H1 (cell line): Measurements from ENCODE around the gene TMEM63A. TPM values are rescaled to one million over a fixed set of nuclear protein-coding genes. Genes with fewer than 3 reads are reported as not detected.

Experiments
- CTCF ChIA-PET: fragments of 300-600 bp; sonication (Branson Sonifier 250); formaldehyde crosslinking; loops from one replicate; lab custom pipeline; 2021; ENCODE audit not compliant: partially characterized antibody; lab: Charles Lee
- POLR2A ChIA-PET: fragments of 300-600 bp; sonication (Branson Sonifier 250); formaldehyde crosslinking; loops from one replicate; lab custom pipeline; 2021; ENCODE audit warnings: inconsistent platforms; ENCODE audit not compliant: partially characterized antibody; lab: Charles Lee
- DNase-seq, 2 experiments: peaks; one replicate each; pipeline versions ENCODE4 v3.0.0 to v3.0.0-alpha.2; 2010 to 2022; ENCODE audit warnings: low spot score in 2 of 2, low read depth in 1 of 2, mixed read lengths in 1 of 2
- FAIRE-seq: peaks from 2 replicates; lab custom pipeline; 2011; peaks lifted over from hg19 to GRCh38; lab: Jason Lieb, UNC
- H2AFZ ChIP-seq: 2 replicates; pipeline ENCODE4 v1.8.1; 2012; ENCODE audit warnings: low read length, inconsistent platforms
- H2AK5ac ChIP-seq: 2 replicates; pipeline ENCODE4 v1.6.1; 2013; ENCODE audit warnings: low read depth, low read length
- H2BK120ac ChIP-seq: replicated peaks from 2 replicates; pipeline ENCODE3; 2013; ENCODE audit warnings: low read depth, low read length, inconsistent platforms
- H2BK12ac ChIP-seq: 2 replicates; pipeline ENCODE4 v1.6.1; 2013; ENCODE audit warnings: low read depth, low read length
- H2BK15ac ChIP-seq: 2 replicates; pipeline ENCODE4 v1.6.1; 2013; ENCODE audit warnings: low read length
- H2BK20ac ChIP-seq: 2 replicates; pipeline ENCODE4 v1.6.1; 2013; ENCODE audit warnings: low read length
- H2BK5ac ChIP-seq: 2 replicates; pipeline ENCODE4 v1.6.1; 2013; ENCODE audit warnings: low read depth, low read length
- H3K14ac ChIP-seq: 2 replicates; pipeline ENCODE4 v1.6.1; 2013; ENCODE audit warnings: inconsistent platforms; ENCODE audit not compliant: insufficient read length
- H3K18ac ChIP-seq: 2 replicates; pipeline ENCODE4 v1.6.1; 2013; ENCODE audit warnings: low read length; ENCODE audit errors: extremely low read depth
- H3K23ac ChIP-seq: 2 replicates; pipeline ENCODE4 v1.6.1; 2013; ENCODE audit warnings: inconsistent platforms; ENCODE audit not compliant: insufficient read length
- H3K23me2 ChIP-seq: 2 replicates; pipeline ENCODE4 v1.6.1; 2013; ENCODE audit warnings: low read depth, low read length
- H3K27ac ChIP-seq: 2 replicates; pipeline ENCODE4 v1.6.1; 2011; ENCODE audit warnings: low read depth, low read length, inconsistent platforms
- H3K27me3 ChIP-seq, 4 experiments: replicated peaks in 1 of 4; 1 replicate in 1 of 4; 2 replicates in 3 of 4; pipeline versions ENCODE4 v1.6.1 to v1.8.1; 2011 to 2013; ENCODE audit warnings: low read length in 3 of 4, mild to moderate bottlenecking in 3 of 4, inconsistent platforms in 2 of 4, mixed read lengths in 2 of 4, moderate library complexity in 1 of 4; ENCODE audit not compliant: control insufficient read depth in 3 of 4, insufficient read depth in 3 of 4; ENCODE audit errors: extremely low read depth in 1 of 4
- H3K36me3 ChIP-seq, 4 experiments: 2 replicates each; pipeline versions ENCODE4 v1.6.1 to v1.8.1; 2011 to 2013; ENCODE audit warnings: mild to moderate bottlenecking in 4 of 4, low read length in 3 of 4, moderate library complexity in 2 of 4, control low read depth in 1 of 4, inconsistent platforms in 1 of 4; ENCODE audit not compliant: insufficient read depth in 4 of 4, control insufficient read depth in 2 of 4
- H3K4ac ChIP-seq: replicated peaks from 2 replicates; pipeline ENCODE3; 2013; ENCODE audit warnings: low read length, low read depth, mixed read lengths, inconsistent platforms; ENCODE audit not compliant: insufficient read length
- H3K4me1 ChIP-seq, 4 experiments: replicated peaks in 1 of 4; 1 replicate in 1 of 4; 2 replicates in 3 of 4; pipeline versions ENCODE4 v1.6.1 to v1.8.1; 2011 to 2013; ENCODE audit warnings: low read length in 3 of 4, inconsistent platforms in 2 of 4, mixed read lengths in 1 of 4; ENCODE audit not compliant: insufficient read depth in 4 of 4, control insufficient read depth in 3 of 4
- H3K4me2 ChIP-seq, 2 experiments: 2 replicates each; pipeline versions ENCODE4 v1.6.1 to v1.8.1; 2011 to 2013; ENCODE audit warnings: low read depth in 2 of 2, low read length in 2 of 2, control low read depth in 1 of 2, inconsistent platforms in 1 of 2, mild to moderate bottlenecking in 1 of 2; ENCODE audit not compliant: insufficient read depth in 1 of 2
- H3K4me3 ChIP-seq, 4 experiments: fragments of 200-600, 300-600 bp in 1 of 4; sonication (generic), shearing (Covaris generic), sonication (Bioruptor Twin) in 1 of 4; 2 replicates each; pipeline versions ENCODE4 v1.5.1 to v1.8.1; 2011 to 2016; ENCODE audit warnings: low read length in 4 of 4, low read depth in 3 of 4, control low read depth in 2 of 4, inconsistent platforms in 2 of 4, mild to moderate bottlenecking in 2 of 4, mixed read lengths in 1 of 4, moderate library complexity in 1 of 4; ENCODE audit not compliant: insufficient read depth in 2 of 4; ENCODE audit errors: extremely low read depth in 1 of 4
- H3K56ac ChIP-seq: replicated peaks from 2 replicates; pipeline ENCODE3; 2013; ENCODE audit warnings: low read depth, mild to moderate bottlenecking, mixed read lengths, low read length, inconsistent platforms; ENCODE audit not compliant: insufficient read length
- H3K79me1 ChIP-seq: 2 replicates; pipeline ENCODE4 v1.6.1; 2013; ENCODE audit warnings: low read depth, low read length, control low read depth
- H3K79me2 ChIP-seq, 2 experiments: 2 replicates each; pipeline versions ENCODE4 v1.6.1 to v1.8.1; 2012 to 2013; ENCODE audit warnings: low read length in 2 of 2, mild to moderate bottlenecking in 2 of 2, inconsistent platforms in 1 of 2; ENCODE audit not compliant: insufficient read depth in 2 of 2, control insufficient read depth in 1 of 2
- H3K9ac ChIP-seq, 4 experiments: replicated peaks in 1 of 4; 1 replicate in 1 of 4; 2 replicates in 3 of 4; pipeline versions ENCODE4 v1.6.1 to v1.8.1; 2011 to 2013; ENCODE audit warnings: low read depth in 3 of 4, low read length in 3 of 4, control low read depth in 2 of 4, mild to moderate bottlenecking in 2 of 4, moderate library complexity in 2 of 4, inconsistent platforms in 1 of 4; ENCODE audit errors: extremely low read depth in 1 of 4
- H3K9me3 ChIP-seq, 2 experiments: 2 replicates each; pipeline versions ENCODE4 v1.6.1 to v1.8.1; 2012 to 2013; ENCODE audit warnings: mild to moderate bottlenecking in 2 of 2, moderate library complexity in 2 of 2, control low read depth in 1 of 2, inconsistent platforms in 1 of 2, low read depth in 1 of 2, low read length in 1 of 2, mixed read lengths in 1 of 2; ENCODE audit not compliant: insufficient read depth in 2 of 2
- H4K20me1 ChIP-seq, 2 experiments: replicated peaks in 1 of 2; 2 replicates each; pipeline versions ENCODE3 to v1.8.1; 2011 to 2013; ENCODE audit warnings: inconsistent platforms in 2 of 2, low read length in 2 of 2, mild to moderate bottlenecking in 1 of 2; ENCODE audit not compliant: insufficient read depth in 2 of 2, control insufficient read depth in 1 of 2
- H4K5ac ChIP-seq: 2 replicates; pipeline ENCODE4 v1.6.1; 2013; ENCODE audit warnings: low read length, low read depth, mixed read lengths, inconsistent platforms; ENCODE audit not compliant: insufficient read length
- H4K8ac ChIP-seq: 2 replicates; pipeline ENCODE4 v1.8.0; 2013; ENCODE audit warnings: mild to moderate bottlenecking, moderate library complexity, low read length, inconsistent platforms; ENCODE audit not compliant: insufficient read depth; ENCODE audit errors: extremely low read depth
- H4K91ac ChIP-seq: replicated peaks from 2 replicates; pipeline ENCODE3; 2013; ENCODE audit warnings: low read length, mixed read lengths, inconsistent platforms; ENCODE audit not compliant: insufficient read length
- ASH2L ChIP-seq: fragments of 200-600, 300-600 bp; sonication (generic); IDR thresholded peaks from one replicate; pipeline ENCODE4 v1.7.1; 2017; ENCODE audit warnings: low read length
- BRCA1 ChIP-seq: IDR thresholded peaks from 2 replicates; pipeline ENCODE4 v1.6.1; 2012; ENCODE audit warnings: low read depth, low read length, improper control_type of control experiment
- POLR2AphosphoS5 ChIP-seq: IDR thresholded peaks from 2 replicates; pipeline ENCODE4 v1.6.1; 2011; ENCODE audit warnings: low read depth, low read length
- SP1 ChIP-seq: IDR thresholded peaks from 2 replicates; pipeline ENCODE4 v1.6.1; 2011; ENCODE audit warnings: low read depth, low read length
- SP2 ChIP-seq: IDR thresholded peaks from 2 replicates; pipeline ENCODE4 v1.6.1; 2012; ENCODE audit warnings: mild to moderate bottlenecking, low read length, inconsistent platforms
- TBP ChIP-seq: IDR thresholded peaks from 2 replicates; pipeline ENCODE4 v1.6.1; 2011; ENCODE audit warnings: low read depth, low read length, improper control_type of control experiment
- WGBS, 2 experiments: shearing (Covaris generic) in 1 of 2; methylation state at CpG; one replicate each; pipeline versions ENCODE4 v1.1.6 to v1.1.7; 2013 to 2015; ENCODE audit warnings: low lambda C conversion rate in 2 of 2, mixed read lengths in 2 of 2, inconsistent platforms in 1 of 2, low coverage in 1 of 2, missing lambda C conversion rate in 1 of 2; ENCODE audit not compliant: insufficient replicate concordance in 2 of 2, insufficient coverage in 1 of 2, insufficient read length in 1 of 2; ENCODE audit errors: extremely low coverage in 1 of 2, missing lambda C conversion rate in 1 of 2; 5-methylcytosine and 5-hydroxymethylcytosine counted together
- polyA plus RNA-seq, 7 experiments: library from polyadenylated mRNA; depleted of rRNA in 3 of 7; stranded (reverse) in 5 of 7; unstranded in 2 of 7; fragments of >200 nt in 5 of 7; fragments of 200-250 nt in 2 of 7; gene quantifications; 1 replicate in 5 of 7; 2 replicates in 1 of 7; 4 replicates in 1 of 7; pipeline versions ENCODE4 v1.2.1 to v1.2.3, GENCODE V29; 2011 to 2013; ENCODE audit warnings: missing spikeins in 2 of 7, mixed read lengths in 2 of 7
- total RNA-seq: library from RNA; stranded (reverse); fragmentation: NEBNext Ultra II Directional; extraction: Animal tissue kit (Norgen Biotek cat#: 25700); gene quantifications from 2 replicates; pipeline ENCODE4 v1.2.1, GENCODE V29; 2021
- TF ChIP-seq, protein P1 (sequence below): IDR thresholded peaks from 2 replicates; pipeline ENCODE4 v1.6.1; 2012; ENCODE audit warnings: low read length, inconsistent platforms

The TMEM63A gene
- total and polyA plus RNA-seq, 2 of the 8 experiments (the other 6 are each of a cell fraction or from before 2014, with no cell fraction given), result 26.1 to 55.4 TPM

DNA sequence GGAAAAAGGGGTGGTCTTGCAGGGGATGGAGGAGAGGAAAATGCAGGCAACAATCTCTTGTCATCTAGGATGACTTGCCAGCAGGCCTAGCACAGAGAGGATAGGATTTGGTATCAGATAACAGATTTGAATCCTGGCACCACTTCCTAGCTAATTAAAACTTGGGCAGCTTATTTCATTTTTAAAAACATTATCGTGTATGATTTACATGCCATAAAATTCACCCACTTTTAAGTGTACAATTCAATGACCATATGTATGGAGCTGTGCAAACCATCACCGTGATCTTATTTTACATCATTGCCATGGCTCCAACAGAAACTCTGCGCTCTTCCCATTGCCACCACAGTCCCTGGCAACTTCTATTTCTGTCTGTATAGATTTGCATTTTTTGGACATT is 34.9 kb upstream of the TMEM63A start:
- no peak for FAIRE-seq
- Histone ChIP-seq H3K56ac (no peak overlapping the region), H3K27ac (no peak overlapping the region), H3K4ac (no peak overlapping the region), H3K9ac (no peak overlapping the region), H2BK5ac (no peak overlapping the region), H3K18ac (no peak overlapping the region), H3K79me1 (peaks cover 7% of the 10 kb centered on the region), H4K20me1 (peaks cover 2 to 3% of the 10 kb centered on the region in 2 experiments), H3K4me2 (no peak overlapping the region), H3K36me3 (peaks cover 9 to 42% (median 24%) of the 10 kb centered on the region in 4 experiments; a peak in 7 of 8 replicates), H2AK5ac (no peak overlapping the region), H4K8ac (no peak overlapping the region), H3K14ac (no peak overlapping the region), H4K91ac (no peak overlapping the region), H2BK20ac (no peak overlapping the region), H3K23me2 (no peaks in the 10 kb centered on the region), H3K27me3 (no peaks in the 10 kb centered on the region; a peak in 1 of 7 replicates), H3K4me3 (no peak overlapping the region), H2BK15ac (no peak overlapping the region), H3K79me2 (peaks cover 0 to 1% of the 10 kb centered on the region in 2 experiments; a peak in 1 of 4 replicates), H3K23ac (no peak overlapping the region), H4K5ac (no peak overlapping the region), H2AFZ (no peak overlapping the region), H2BK12ac (no peak overlapping the region), H3K4me1 (no peaks in the 10 kb centered on the region), H2BK120ac (no peak overlapping the region), H3K9me3 (no peaks in the 10 kb centered on the region)
- ChIA-PET POLR2A (interaction anchor here (0.6 to 1.8 kb wide), 11 partner anchors 11 to 79 kb away, joined by 3 to 8 read pairs (median 4); partner anchors contain the start of gene TMEM63A), CTCF (interaction anchor here (0.7 to 3.0 kb wide), 10 partner anchors 31 to 442 kb away, joined by 3 to 10 read pairs (median 3); no protein-coding TSS in a partner anchor)
- no peak for DNase-seq
- TF ChIP-seq BRCA1 (no peak), SP1 (no peak), SP2 (no peak), ASH2L (no peak), TBP (no peak), POLR2AphosphoS5 (no peak)
- TF ChIP-seq, protein P1, sequence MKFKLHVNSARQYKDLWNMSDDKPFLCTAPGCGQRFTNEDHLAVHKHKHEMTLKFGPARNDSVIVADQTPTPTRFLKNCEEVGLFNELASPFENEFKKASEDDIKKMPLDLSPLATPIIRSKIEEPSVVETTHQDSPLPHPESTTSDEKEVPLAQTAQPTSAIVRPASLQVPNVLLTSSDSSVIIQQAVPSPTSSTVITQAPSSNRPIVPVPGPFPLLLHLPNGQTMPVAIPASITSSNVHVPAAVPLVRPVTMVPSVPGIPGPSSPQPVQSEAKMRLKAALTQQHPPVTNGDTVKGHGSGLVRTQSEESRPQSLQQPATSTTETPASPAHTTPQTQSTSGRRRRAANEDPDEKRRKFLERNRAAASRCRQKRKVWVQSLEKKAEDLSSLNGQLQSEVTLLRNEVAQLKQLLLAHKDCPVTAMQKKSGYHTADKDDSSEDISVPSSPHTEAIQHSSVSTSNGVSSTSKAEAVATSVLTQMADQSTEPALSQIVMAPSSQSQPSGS, result no peak
- 92% methylated on average over 3 of the region's 3 CpGs; no CpG with 5 or more reads in 1 of the 2 experiments for WGBS, 2 experiments
